ENCODE results near the gene GRAP2. TPM values are rescaled to one million over a fixed set of nuclear protein-coding genes. Genes with fewer than 3 reads are reported as not detected.

The GRAP2 gene
- total and polyA plus RNA-seq, 2 of the 8 experiments (the other 6 are each of a cell fraction or from before 2014, with no cell fraction given) = 0.08 TPM; not detected in 1

- TF ChIP-seq JUN (IDR thresholded peaks at IDR 0.05; ENCODE audit: low read depth, low read length) (no peak), BACH1 (IDR thresholded peaks at IDR 0.05; ENCODE audit: low read length) (no peak), SIX5 (IDR thresholded peaks at IDR 0.05; ENCODE audit: low read depth, low read length) (no peak), YY1 (IDR thresholded peaks at IDR 0.05; ENCODE audit: low read depth, low read length) (no peak), RFX5 (IDR thresholded peaks at IDR 0.05; ENCODE audit: borderline replicate concordance, low read depth, low read length) (no peak), MAFK (IDR thresholded peaks at IDR 0.05; ENCODE audit: low read depth, low read length) (no peak), KDM4A (IDR thresholded peaks at IDR 0.05; ENCODE audit: low read depth, low read length, severe bottlenecking) (no peak)
Measured at GRCh38 chr22:39953101-39953500, 52.2 kb downstream of the GRAP2 start (continued).

Data from H1 (cell line).